ENCODE measurements around the gene CFAP99.

Gene CFAP99

GRCh38 chr4:2411786-2412510, 6.8 kb upstream of the CFAP99 start:
- no peak for DNase-seq (ENCODE audit: low read depth in 2 of 2)

- DNase-seq (ENCODE audit: low read depth in 2 of 2), result peak; percentile 42 to 47
These were observed 6.2 kb upstream of the CFAP99 start for GRCh38 chr4:2412534-2412884.

- DNase-seq (ENCODE audit: low read depth in 2 of 2), result peak; percentile 79
These were observed 5.7 kb upstream of the CFAP99 start for GRCh38 chr4:2412885-2413716.

GRCh38 chr4:2413821-2414610, 4.7 kb upstream of the CFAP99 start:
- DNase-seq (ENCODE audit: low read depth in 2 of 2), result no peak

GRCh38 chr4:2415213-2415612, 3.5 kb upstream of the CFAP99 start:
- DNase-seq (ENCODE audit: low read depth in 2 of 2), result no peak

- DNase-seq (ENCODE audit: low read depth in 2 of 2), result no peak
These were observed 2.7 kb upstream of the CFAP99 start for GRCh38 chr4:2415881-2416563.

- DNase-seq (ENCODE audit: low read depth in 2 of 2), result no peak
These were observed 2.1 kb upstream of the CFAP99 start for GRCh38 chr4:2416564-2417225.

GRCh38 chr4:2417226-2417764, 1.5 kb upstream of the CFAP99 start:
- DNase-seq (ENCODE audit: low read depth in 2 of 2), result no peak

- DNase-seq (ENCODE audit: low read depth in 2 of 2), result no peak
These were observed 748 bp upstream of the CFAP99 start, which contains the start of gene ZFYVE28 for GRCh38 chr4:2417765-2418649. ZFYVE28 (minus strand) TSS chr4:2418645; CDS start chr4:2418323, 322 bp downstream.

- no peak for DNase-seq (ENCODE audit: low read depth in 2 of 2)
These were observed 1.1 kb downstream of the CFAP99 start for GRCh38 chr4:2419814-2420213.

GRCh38 chr4:2421928-2422327, 3.2 kb downstream of the CFAP99 start:
- no peak for DNase-seq (ENCODE audit: low read depth in 2 of 2)

- DNase-seq (ENCODE audit: low read depth in 2 of 2), result no peak
These were observed 4.3 kb downstream of the CFAP99 start for GRCh38 chr4:2423066-2423465.

GRCh38 chr4:2423695-2424094, 4.9 kb downstream of the CFAP99 start:
- no peak for DNase-seq (ENCODE audit: low read depth in 2 of 2)

GRCh38 chr4:2424581-2424980, 5.8 kb downstream of the CFAP99 start:
- DNase-seq (ENCODE audit: low read depth in 2 of 2), result no peak

- DNase-seq (ENCODE audit: low read depth in 2 of 2), result no peak
These were observed 6.8 kb downstream of the CFAP99 start for GRCh38 chr4:2425386-2426068.

- DNase-seq (ENCODE audit: low read depth in 2 of 2), result no peak
These were observed 7.3 kb downstream of the CFAP99 start for GRCh38 chr4:2426069-2426397.

- DNase-seq (ENCODE audit: low read depth in 2 of 2), result no peak
These were observed 8.0 kb downstream of the CFAP99 start for GRCh38 chr4:2426711-2427275.

GRCh38 chr4:2427383-2428334, 8.9 kb downstream of the CFAP99 start:
- DNase-seq (ENCODE audit: low read depth in 2 of 2), result no peak

Data from stimulated activated CD8-positive, alpha-beta memory T cell treated with anti-CD3 and anti-CD28 coated beads, Interleukin-2, amount 100 ng/mL, for 1 hour (primary cell).